HG03025 (cell line): ENCODE data around the gene TENM4.
"Not testable (repeated sequence)": the region's sequence is repeated elsewhere in the genome, so short reads cannot be mapped to it uniquely, and the experiment has no call there.

Experiments used
- ATAC-seq: cut with Tn5 transposase; IDR thresholded peaks from one replicate; pipeline ENCODE4 v1.9.1; 2021; ENCODE audit warnings: mild to moderate bottlenecking, moderate library complexity; ENCODE audit not compliant: unreplicated experiment, low FRiP score

TENM4 gene

GRCh38 chr11:79011357-79011756, 429.5 kb downstream of the TENM4 start:
- no peak for ATAC-seq

GRCh38 chr11:79007771-79008402, 432.9 kb downstream of the TENM4 start:
- no peak for ATAC-seq

GRCh38 chr11:79006854-79007253, 434.0 kb downstream of the TENM4 start:
- no peak for ATAC-seq

- ATAC-seq, result no peak
Measured at GRCh38 chr11:78996007-78996406, 444.8 kb downstream of the TENM4 start.

GRCh38 chr11:78995171-78995570, 445.7 kb downstream of the TENM4 start:
- ATAC-seq, result no peak

GRCh38 chr11:78993802-78994430, 446.9 kb downstream of the TENM4 start:
- ATAC-seq, result no peak

- no peak for ATAC-seq
Measured at GRCh38 chr11:78991681-78992080, 449.1 kb downstream of the TENM4 start.

- ATAC-seq, result no peak
Measured at GRCh38 chr11:78990261-78990660, 450.6 kb downstream of the TENM4 start.

GRCh38 chr11:78987748-78988147, 453.1 kb downstream of the TENM4 start:
- no peak for ATAC-seq

- ATAC-seq, result no peak
Measured at GRCh38 chr11:78986305-78986704, 454.5 kb downstream of the TENM4 start.

- ATAC-seq, result no peak
Measured at GRCh38 chr11:78985663-78986062, 455.2 kb downstream of the TENM4 start.

- no peak for ATAC-seq
Measured at GRCh38 chr11:78982473-78982872, 458.4 kb downstream of the TENM4 start.

- ATAC-seq, result no peak
Measured at GRCh38 chr11:78981153-78981552, 459.7 kb downstream of the TENM4 start.

- ATAC-seq, result no peak
Measured at GRCh38 chr11:78978831-78979230, 462.0 kb downstream of the TENM4 start.

GRCh38 chr11:78977848-78978247, 463.0 kb downstream of the TENM4 start:
- not testable (repeated sequence) for ATAC-seq

- ATAC-seq, result no peak
Measured at GRCh38 chr11:78977009-78977408, 463.8 kb downstream of the TENM4 start.

GRCh38 chr11:78975081-78975480, 465.7 kb downstream of the TENM4 start:
- ATAC-seq, result no peak

GRCh38 chr11:78973876-78974275, 467.0 kb downstream of the TENM4 start:
- ATAC-seq, result no peak

GRCh38 chr11:78972590-78972989, 468.2 kb downstream of the TENM4 start:
- ATAC-seq, result no peak

- ATAC-seq, result no peak
Measured at GRCh38 chr11:78972177-78972576, 468.7 kb downstream of the TENM4 start.

- no peak for ATAC-seq
Measured at GRCh38 chr11:78967811-78968210, 473.0 kb downstream of the TENM4 start.

- no peak for ATAC-seq
Measured at GRCh38 chr11:78965432-78965831, 475.4 kb downstream of the TENM4 start.
